Testis (tissue), 2 donors: ENCODE measurements around the gene COL3A1.

ENCODE experiments used
- POLR2A ChIP-seq: fragments of 450-650 bp; IDR thresholded peaks from one replicate; pipeline ENCODE4 v1.6.1; 2017; ENCODE audit warnings: antibody characterized with exemption, mild to moderate bottlenecking, moderate library complexity
- TF ChIP-seq, protein P1 (sequence below), 3 experiments: fragments of 450-650 bp in 2 of 3; fragments of 200-600 bp in 1 of 3; sonication (generic) in 1 of 3; IDR thresholded peaks; one replicate each; pipeline ENCODE4 v1.5.1; 2016 to 2019; ENCODE audit warnings: antibody characterized with exemption in 3 of 3, mild to moderate bottlenecking in 2 of 3, moderate library complexity in 1 of 3

DNA sequence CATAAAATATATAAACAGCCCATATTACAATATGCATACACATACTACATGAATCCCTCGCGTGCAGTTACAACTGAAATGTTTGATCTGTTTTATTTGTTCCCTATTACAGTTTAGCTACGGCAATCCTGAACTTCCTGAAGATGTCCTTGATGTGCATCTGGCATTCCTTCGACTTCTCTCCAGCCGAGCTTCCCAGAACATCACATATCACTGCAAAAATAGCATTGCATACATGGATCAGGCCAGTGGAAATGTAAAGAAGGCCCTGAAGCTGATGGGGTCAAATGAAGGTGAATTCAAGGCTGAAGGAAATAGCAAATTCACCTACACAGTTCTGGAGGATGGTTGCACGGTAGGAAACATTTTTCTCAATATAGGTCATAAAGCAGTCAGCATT, 36.4 kb downstream of the COL3A1 start:
- TF ChIP-seq, protein P1, sequence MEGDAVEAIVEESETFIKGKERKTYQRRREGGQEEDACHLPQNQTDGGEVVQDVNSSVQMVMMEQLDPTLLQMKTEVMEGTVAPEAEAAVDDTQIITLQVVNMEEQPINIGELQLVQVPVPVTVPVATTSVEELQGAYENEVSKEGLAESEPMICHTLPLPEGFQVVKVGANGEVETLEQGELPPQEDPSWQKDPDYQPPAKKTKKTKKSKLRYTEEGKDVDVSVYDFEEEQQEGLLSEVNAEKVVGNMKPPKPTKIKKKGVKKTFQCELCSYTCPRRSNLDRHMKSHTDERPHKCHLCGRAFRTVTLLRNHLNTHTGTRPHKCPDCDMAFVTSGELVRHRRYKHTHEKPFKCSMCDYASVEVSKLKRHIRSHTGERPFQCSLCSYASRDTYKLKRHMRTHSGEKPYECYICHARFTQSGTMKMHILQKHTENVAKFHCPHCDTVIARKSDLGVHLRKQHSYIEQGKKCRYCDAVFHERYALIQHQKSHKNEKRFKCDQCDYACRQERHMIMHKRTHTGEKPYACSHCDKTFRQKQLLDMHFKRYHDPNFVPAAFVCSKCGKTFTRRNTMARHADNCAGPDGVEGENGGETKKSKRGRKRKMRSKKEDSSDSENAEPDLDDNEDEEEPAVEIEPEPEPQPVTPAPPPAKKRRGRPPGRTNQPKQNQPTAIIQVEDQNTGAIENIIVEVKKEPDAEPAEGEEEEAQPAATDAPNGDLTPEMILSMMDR (IDR thresholded peaks at IDR 0.05): no peak
- TF ChIP-seq POLR2A: no peak
